Stimulated activated CD8-positive, alpha-beta memory T cell treated with anti-CD3 and anti-CD28 coated beads, Interleukin-2, amount 100 ng/mL, for 48 hours (primary cell): ENCODE measurements around the gene NLRP6.
A peak's percentile ranks its signal among the peaks of the same experiment; 100 is the strongest.
"Not testable (repeated sequence)": the region's sequence is repeated elsewhere in the genome, so short reads cannot be mapped to it uniquely, and the experiment has no call there.

Experiments used
- DNase-seq, 2 donors: peaks; one replicate each; pipeline ENCODE4 v3.0.0-alpha.2; 2020; ENCODE audit warnings: low read depth in 2 of 2

Gene NLRP6

GRCh38 chr11:325796-326591 is 47.8 kb downstream of the NLRP6 start:
- no peak for DNase-seq

DNA sequence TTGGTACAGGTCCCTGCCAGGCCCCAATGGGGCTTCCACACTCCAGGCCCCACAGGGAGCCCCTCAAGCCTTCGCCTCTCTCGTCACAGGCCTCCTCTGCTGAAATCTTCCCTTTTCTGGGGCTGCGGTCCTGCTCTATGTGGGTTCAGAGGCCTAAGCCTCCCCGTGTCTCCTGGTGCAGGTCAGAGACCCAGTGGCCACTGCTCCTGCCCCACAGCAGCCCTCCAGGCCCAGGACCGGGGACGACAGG is 48.3 kb downstream of the NLRP6 start:
- no peak for DNase-seq

GRCh38 chr11:326842-327580 is 48.8 kb downstream of the NLRP6 start:
- DNase-seq: peak in 1 of 2 donors; percentile 65

GRCh38 chr11:327581-327923 is 49.3 kb downstream of the NLRP6 start:
- DNase-seq: no peak

- no peak for DNase-seq
Observed at GRCh38 chr11:328012-328411, 49.8 kb downstream of the NLRP6 start.

DNA sequence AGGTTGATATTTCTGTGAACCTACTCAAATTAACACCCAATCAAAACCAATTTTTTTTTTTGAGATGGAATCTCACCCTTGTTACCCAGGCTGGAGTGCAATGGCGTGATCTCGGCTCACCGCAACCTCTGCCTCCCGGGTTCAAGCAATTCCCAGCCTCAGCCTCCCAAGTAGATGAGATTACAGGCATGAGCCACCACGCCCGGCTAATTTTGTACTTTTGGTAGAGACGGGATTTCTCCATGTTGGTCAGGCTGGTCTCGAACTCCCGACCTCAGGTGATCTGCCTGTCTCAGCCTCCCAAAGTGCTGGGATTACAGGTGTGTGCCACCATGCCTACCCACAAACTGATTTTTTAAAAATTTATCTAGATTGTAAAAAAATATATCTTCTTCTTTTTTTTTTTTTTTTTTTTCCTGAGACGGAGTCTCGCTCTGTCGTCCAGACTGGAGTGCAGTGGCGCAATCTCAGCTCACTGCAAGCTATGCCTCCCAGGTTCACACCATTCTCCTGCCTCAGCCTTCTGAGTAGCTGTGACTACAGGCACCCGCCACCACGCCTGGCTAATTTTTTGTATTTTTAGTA is 50.4 kb downstream of the NLRP6 start:
- not testable (repeated sequence) for DNase-seq

DNA sequence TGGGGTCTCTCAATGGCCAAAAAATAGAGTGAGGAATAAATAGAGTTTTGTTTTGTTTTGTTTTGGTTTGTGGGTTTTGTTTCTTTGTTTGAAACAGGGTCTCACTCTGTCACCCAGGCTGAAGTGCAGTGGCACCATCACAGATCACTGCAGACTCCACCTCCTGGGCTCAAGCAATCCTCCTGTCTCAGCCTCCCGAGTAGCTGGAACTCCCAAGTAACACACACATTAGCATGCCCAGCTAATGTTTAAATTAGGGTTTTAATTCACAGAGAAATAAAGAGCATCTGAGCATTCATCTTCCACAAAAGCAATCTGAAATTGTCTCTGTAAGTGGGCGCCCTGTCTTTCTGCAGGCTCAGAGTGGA is 51.7 kb downstream of the NLRP6 start:
- DNase-seq: no peak

DNA sequence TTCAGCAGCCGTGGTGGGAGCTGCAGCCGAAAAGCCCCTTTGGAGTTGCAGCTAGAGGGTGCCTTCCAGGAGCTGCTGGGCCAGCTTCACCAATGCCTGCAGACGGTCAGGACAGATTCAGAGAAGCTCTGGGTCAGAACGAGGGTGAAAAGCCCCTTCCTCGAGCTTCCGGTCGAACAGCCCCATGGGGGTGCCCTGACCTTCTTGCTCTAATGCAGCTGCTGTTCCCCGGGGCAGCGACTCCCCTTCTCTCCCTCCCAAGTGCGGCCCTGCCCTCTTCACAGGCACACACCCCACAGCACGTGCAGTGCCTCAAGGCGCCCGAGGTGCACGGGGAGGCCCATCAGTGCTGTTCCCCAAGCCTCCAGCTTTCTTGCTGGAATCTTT is 52.1 kb downstream of the NLRP6 start:
- no peak for DNase-seq

DNA sequence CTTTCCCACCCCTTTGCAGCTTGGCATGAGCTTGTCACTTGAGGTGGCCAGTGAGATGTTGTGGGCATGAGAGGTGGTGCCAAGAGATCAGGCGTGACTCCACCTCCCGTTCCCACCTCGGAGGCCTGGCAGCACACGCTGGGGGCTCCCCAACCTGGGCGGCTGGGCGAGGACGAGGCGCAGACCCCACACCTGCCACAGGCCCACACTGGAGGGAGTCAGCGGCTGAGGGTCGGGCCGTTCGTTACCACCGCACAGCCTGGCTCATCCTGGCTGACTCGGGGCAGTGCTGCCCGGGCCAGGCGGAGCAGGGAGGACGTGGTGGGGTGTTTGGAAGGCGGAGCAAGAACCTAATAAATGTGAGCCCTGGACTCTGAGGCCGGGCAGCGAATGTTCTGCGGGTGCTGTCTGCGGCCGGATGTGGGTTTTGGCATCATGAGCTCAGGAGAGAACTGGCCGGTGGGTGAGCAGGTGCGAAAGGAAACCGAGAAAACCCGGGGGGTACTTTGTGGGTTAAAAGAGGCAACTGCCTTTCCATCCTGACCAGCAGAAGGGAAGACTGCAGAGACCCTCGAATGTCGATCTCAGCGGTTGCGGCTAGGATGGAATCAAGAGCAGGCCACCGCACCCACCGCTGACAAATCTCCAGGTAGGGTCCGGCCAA is 52.6 kb downstream of the NLRP6 start:
- DNase-seq: no peak

GRCh38 chr11:331358-332060 is 53.3 kb downstream of the NLRP6 start:
- DNase-seq: no peak

- DNase-seq: no peak
Observed at GRCh38 chr11:332651-333480, 54.7 kb downstream of the NLRP6 start.

DNA sequence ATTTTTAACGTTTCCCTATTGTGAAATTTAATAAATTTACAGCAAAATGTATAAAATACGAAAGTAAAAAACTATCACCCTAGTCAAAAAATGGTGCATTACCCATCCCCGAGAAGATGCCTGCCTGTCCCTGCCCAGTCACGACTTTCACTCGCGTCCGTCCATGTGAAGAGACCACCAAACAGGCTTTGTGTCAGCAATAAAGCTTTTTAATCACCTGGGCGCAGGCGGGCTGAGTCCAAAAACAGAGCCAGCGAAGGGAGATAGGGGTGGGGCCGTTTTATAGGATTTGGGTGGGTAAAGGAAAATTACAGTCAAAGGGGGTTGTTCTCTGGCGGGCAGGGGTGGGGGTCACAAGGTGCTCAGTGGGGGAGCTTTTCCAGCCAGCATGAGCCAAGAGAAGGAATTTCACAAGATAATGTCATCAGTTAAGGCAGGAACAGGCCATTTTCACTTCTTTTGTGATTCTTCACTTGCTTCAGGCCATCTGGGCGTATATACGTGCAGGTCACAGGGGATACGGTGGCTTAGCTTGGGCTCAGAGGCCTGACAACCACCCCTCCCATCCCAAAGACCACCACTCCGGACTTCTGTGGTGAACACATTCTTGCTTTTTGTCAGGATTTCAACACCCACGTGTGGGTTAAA is 55.5 kb downstream of the NLRP6 start:
- not testable (repeated sequence) for DNase-seq

GRCh38 chr11:334264-334994 is 56.2 kb downstream of the NLRP6 start:
- no peak for DNase-seq
